ENCODE results near the gene PPM1M.

Gene PPM1M

GRCh38 chr3:52231502-52232278 lies 13.9 kb upstream of the PPM1M start:
- peak; percentile 9 for DNase-seq

GRCh38 chr3:52232279-52233107 lies 13.1 kb upstream of the PPM1M start:
- DNase-seq, result no peak

GRCh38 chr3:52233108-52233591 lies 12.4 kb upstream of the PPM1M start:
- DNase-seq, result no peak

DNA sequence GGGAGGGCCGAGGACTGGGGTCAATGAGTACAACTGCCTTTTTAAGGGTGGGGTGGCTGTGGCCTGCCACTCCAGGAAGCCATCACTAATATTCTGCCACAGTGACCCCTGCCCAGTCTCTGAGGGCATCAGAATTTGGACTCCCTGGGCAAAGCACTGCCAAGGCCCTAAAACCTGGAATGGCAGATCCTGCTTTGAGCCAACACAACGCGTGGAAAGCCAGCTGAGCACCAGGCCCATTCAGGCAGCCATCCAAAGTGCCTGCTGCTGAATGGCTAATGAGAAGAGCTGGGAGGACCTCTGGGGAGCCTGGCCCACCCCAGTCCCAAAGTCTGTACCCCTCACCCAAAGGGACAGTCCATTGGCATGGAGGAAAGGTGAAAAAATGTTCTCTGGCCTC lies 11.6 kb upstream of the PPM1M start:
- DNase-seq, result no peak

DNA sequence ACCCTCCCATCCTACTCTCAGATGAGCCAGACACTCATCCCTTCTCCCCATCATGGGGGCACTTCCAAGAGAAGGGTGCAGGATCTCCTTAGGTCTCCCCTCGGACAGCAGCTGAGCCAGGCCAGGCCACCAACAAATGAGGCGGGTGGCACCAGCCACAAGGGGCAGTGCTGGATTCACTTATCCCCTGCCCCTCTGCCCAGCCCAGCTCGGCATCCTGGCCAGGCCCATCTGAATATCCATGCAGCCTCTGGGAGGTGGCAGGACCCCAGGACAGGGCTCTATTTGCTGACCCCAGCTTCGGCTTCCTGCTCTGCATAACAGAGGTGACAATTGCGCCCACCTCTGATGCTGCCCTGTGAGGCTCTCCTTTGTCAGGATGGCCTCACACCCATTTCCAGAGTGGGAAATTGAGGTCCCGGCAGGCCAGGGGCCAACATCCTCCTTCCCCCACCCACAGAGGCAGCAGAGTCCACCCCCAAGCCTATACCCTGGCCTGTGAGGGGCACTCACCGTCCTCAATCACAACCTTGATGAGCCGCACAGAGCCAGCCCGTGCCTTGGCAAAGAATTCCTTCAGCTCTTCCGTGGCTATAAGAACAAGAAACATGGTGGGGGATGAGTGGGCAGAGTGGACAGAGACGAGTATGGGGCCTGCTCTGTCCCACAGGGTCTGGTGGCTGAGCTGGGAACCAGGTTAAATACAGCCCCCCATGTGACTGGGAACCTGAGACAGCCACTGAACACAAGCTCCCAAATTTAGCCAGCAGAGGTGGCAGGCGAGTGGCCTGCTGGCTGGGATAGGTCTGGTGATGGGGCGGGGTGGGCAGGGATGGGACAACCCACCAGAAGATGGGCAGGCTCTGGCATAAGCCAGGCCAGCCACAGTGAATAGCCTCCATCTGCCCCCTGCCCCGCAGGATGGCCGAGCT lies 10.8 kb upstream of the PPM1M start:
- no peak for DNase-seq

DNA sequence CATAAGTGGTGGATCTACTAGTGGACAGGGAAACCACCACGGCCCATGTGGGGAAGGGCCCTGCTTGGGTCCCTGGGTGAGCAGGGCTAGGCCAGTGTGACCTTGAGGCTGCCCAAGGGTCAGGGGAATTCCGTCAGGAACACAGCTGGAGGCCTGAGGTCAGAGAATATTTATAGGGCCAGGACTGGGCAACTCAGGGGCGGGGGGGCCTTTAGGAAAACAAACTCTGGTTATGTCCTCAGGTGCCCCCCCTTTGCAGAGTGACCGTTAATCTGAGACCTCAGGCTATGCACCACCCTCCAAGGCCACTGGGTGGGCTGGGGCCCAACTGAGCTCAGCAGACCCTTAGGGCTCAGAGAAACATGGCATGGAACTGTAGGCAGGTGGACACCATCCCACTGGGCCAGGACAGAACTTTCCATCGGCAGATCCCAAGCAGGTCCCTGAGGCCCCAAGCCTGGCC lies 9.1 kb upstream of the PPM1M start:
- DNase-seq, result no peak

- no peak for DNase-seq
Observed at GRCh38 chr3:52237006-52237656, 8.4 kb upstream of the PPM1M start.

- DNase-seq, result no peak
Observed at GRCh38 chr3:52237657-52238172, 7.8 kb upstream of the PPM1M start.

GRCh38 chr3:52238193-52238760 lies 7.3 kb upstream of the PPM1M start:
- no peak for DNase-seq

DNA sequence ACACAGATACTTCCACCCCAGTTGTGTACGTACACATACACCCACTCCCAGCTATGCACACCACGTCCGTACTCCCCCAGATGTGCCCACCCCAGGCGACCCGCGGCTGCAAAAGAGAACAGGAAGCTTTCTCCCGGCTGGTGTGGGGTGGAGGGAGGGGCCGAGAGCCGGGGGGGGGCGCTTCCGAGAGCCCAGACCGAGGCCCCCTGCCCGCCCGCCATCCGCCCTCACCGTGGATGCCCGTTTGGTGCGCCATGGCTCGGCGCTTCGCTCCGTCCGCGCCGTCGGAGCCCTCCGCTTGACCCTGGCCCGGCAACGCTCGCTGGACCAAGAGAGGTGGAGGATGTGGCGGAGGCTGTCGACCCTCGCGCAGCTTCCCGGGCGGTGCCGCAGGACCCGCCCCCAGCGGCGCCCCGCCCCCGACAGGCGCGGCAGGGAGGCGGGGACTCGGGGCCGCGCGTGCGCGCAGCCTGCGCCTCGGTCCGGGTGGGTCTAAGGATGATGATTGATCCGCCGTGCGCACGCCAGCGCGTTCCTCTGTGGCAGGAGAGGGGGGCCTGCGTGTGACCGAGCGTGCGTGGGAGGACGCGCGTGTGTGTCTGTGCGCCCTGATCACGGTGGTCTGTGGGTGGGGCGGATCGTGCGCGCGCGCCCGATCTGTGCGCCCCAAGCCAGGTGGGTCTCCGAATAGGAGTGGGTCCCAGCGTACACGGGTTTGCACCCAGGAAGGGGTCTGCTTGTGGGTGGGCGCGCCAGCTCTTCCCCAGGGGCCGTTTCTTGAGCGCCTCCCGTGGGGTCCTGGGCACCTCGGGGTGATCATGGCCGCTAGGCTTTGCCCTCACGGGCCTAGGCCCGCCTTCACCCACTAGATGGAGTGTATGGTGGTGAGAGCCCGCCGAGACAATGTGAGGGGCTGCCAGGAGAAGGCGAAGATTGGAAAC lies 6.5 kb upstream of the PPM1M start, which contains the start of gene TWF2:
TSS of gene TWF2 (minus strand) at position 398 of the 941 bp plus-strand sequence. CDS start at position 256, 142 bp downstream.
- peak; percentile 25 for DNase-seq

- DNase-seq, result no peak
Observed at GRCh38 chr3:52240059-52240885, 5.3 kb upstream of the PPM1M start.

DNA sequence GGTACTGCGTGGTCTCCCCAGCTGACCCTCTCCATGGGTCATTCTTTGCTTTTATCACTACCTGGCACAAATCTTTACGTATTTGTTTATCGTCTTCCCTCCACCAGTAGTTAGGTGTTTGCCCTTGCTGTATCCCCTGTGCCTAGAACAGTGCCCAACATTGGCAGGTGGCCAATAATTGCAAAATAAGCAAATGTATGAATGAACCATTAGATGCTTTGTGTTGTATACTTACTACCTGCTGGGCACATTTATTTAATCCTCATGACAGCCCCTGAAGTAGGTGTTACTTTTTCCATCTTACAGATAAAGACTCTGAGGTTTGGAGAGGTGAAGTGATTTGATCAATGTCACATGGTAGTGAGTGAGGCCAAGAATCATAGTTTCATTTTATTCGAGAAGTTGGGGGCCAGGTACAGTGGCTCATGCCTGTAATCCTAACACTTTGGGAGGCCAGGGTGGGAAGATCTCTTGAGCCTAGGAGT lies 4.6 kb upstream of the PPM1M start:
- DNase-seq, result no peak

- no peak for DNase-seq
Observed at GRCh38 chr3:52242039-52242438, 3.5 kb upstream of the PPM1M start.

DNA sequence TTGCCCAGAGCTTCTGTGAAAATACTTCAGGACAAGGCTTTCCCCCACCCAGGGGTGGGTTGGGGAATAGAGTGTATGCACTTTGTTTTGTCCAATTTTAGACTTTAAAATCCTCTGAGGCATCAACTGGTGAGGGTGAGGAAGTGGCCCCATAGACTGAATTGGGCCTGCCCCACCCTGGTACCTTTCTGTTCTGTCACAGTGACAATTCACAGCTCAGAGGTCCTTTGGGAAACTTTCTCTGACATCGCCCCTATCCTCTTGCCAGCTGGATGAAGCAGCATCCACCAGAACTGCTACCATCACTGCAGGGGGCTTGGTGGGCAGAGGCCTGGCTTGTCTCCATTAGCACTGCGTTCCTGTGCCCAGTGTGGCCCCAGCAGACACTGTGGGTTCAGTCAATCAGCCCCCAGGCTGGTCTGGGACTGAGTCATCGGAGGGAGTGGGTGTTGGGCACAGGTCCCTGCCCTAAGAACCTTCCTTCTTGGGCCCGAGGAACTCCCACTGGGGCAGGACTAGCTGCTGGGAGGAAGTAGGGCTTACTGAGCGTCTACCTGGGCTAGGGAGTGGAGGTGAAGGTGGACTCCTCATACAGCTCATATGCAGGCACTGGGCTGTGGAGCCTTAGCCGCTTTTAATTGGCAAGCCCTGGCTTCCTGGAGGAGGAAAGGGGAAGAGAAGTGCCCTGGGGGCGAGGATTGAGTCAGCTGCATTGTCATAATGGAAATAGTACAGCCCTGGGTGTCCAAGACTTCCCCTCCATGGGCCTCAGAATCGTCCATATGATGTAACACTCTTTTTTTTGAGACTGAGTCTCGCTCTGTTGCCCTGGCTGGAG lies 1.5 kb upstream of the PPM1M start:
- no peak for DNase-seq

DNA sequence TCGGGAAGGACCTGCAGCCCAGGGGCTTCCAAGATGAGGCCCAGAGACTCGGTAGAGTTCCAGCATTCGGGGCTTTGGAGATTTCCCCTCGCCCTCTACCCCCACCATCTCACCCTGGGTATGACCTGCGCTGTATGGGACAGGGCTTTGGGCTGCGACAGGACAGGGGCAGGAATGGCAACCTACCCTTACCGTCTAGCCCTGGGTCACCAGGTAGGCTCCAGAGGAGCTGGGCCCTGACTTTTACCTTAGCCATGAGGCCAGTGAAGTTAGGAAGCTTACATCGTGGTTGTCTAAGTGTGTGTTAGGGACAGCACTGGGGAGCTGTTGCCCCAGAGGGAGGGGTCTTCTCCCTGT lies 683 bp downstream of the PPM1M start:
- no peak for DNase-seq

GRCh38 chr3:52246728-52247408 lies 1.3 kb downstream of the PPM1M start:
- no peak for DNase-seq

GRCh38 chr3:52247409-52248164 lies 2.0 kb downstream of the PPM1M start:
- no peak for DNase-seq
